ENCODE data around the gene ATXN2. TPM values are rescaled to one million over a fixed set of nuclear protein-coding genes. Genes with fewer than 3 reads are reported as not detected.

The ATXN2 gene
- total and polyA plus RNA-seq, 9 of the 15 experiments (the other 6 are each of a cell fraction or from before 2014, with no cell fraction given) = 16.8 to 67.8 (median 29.3) TPM

GRCh38 chr12:111409780-111410430 lies 189.2 kb downstream of the ATXN2 start (continued):
- TF ChIP-seq, protein P1, sequence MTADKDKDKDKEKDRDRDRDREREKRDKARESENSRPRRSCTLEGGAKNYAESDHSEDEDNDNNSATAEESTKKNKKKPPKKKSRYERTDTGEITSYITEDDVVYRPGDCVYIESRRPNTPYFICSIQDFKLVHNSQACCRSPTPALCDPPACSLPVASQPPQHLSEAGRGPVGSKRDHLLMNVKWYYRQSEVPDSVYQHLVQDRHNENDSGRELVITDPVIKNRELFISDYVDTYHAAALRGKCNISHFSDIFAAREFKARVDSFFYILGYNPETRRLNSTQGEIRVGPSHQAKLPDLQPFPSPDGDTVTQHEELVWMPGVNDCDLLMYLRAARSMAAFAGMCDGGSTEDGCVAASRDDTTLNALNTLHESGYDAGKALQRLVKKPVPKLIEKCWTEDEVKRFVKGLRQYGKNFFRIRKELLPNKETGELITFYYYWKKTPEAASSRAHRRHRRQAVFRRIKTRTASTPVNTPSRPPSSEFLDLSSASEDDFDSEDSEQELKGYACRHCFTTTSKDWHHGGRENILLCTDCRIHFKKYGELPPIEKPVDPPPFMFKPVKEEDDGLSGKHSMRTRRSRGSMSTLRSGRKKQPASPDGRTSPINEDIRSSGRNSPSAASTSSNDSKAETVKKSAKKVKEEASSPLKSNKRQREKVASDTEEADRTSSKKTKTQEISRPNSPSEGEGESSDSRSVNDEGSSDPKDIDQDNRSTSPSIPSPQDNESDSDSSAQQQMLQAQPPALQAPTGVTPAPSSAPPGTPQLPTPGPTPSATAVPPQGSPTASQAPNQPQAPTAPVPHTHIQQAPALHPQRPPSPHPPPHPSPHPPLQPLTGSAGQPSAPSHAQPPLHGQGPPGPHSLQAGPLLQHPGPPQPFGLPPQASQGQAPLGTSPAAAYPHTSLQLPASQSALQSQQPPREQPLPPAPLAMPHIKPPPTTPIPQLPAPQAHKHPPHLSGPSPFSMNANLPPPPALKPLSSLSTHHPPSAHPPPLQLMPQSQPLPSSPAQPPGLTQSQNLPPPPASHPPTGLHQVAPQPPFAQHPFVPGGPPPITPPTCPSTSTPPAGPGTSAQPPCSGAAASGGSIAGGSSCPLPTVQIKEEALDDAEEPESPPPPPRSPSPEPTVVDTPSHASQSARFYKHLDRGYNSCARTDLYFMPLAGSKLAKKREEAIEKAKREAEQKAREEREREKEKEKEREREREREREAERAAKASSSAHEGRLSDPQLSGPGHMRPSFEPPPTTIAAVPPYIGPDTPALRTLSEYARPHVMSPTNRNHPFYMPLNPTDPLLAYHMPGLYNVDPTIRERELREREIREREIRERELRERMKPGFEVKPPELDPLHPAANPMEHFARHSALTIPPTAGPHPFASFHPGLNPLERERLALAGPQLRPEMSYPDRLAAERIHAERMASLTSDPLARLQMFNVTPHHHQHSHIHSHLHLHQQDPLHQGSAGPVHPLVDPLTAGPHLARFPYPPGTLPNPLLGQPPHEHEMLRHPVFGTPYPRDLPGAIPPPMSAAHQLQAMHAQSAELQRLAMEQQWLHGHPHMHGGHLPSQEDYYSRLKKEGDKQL (CRISPR knock-in tag; IDR thresholded peaks at IDR 0.05; ENCODE audit: borderline replicate concordance) = no peak
- TF ChIP-seq ETV1 (tag; conservative IDR thresholded peaks at IDR 0.05; ENCODE audit: low read depth) (peak; percentile 78), CTBP1 (IDR thresholded peaks at IDR 0.05; ENCODE audit: borderline replicate concordance) (peak; percentile 46; the same call in 1 of the 2 replicates), SMARCA4 (IDR thresholded peaks at IDR 0.05) (no peak), ZNF239 (CRISPR knock-in tag; IDR thresholded peaks at IDR 0.05) (no peak), ETV5 (CRISPR knock-in tag; IDR thresholded peaks at IDR 0.05; ENCODE audit: low read depth) (peak; percentile 93), GABPB2 (CRISPR knock-in tag; conservative IDR thresholded peaks at IDR 0.05) (no peak), ZNF175 (CRISPR knock-in tag; IDR thresholded peaks at IDR 0.05; ENCODE audit: low read depth) (0 out of 2 replicates have a peak, but pooled peaks have one; percentile 61), HDAC6 (IDR thresholded peaks at IDR 0.05; ENCODE audit: low read depth, low read length) (no peak), SAFB2 (IDR thresholded peaks at IDR 0.05; ENCODE audit: borderline replicate concordance, low read depth, low read length, severe bottlenecking) (no peak), TCF7L2 (IDR thresholded peaks at IDR 0.05; ENCODE audit: low read depth, low read length) (no peak), RFX7 (CRISPR knock-in tag; IDR thresholded peaks at IDR 0.05) (no peak), MTA2 (IDR thresholded peaks at IDR 0.05; ENCODE audit: low read depth) (no peak), CEBPZ (IDR thresholded peaks at IDR 0.05; ENCODE audit: borderline replicate concordance, low read depth, low read length) (no peak), CXXC5 (CRISPR knock-in tag; IDR thresholded peaks at IDR 0.05) (no peak), XRCC3 (IDR thresholded peaks at IDR 0.05) (no peak), RNF2 (IDR thresholded peaks at IDR 0.05) (peak; percentile 54; the same call in 1 of the 2 replicates)
- TF ChIP-seq, protein P2, sequence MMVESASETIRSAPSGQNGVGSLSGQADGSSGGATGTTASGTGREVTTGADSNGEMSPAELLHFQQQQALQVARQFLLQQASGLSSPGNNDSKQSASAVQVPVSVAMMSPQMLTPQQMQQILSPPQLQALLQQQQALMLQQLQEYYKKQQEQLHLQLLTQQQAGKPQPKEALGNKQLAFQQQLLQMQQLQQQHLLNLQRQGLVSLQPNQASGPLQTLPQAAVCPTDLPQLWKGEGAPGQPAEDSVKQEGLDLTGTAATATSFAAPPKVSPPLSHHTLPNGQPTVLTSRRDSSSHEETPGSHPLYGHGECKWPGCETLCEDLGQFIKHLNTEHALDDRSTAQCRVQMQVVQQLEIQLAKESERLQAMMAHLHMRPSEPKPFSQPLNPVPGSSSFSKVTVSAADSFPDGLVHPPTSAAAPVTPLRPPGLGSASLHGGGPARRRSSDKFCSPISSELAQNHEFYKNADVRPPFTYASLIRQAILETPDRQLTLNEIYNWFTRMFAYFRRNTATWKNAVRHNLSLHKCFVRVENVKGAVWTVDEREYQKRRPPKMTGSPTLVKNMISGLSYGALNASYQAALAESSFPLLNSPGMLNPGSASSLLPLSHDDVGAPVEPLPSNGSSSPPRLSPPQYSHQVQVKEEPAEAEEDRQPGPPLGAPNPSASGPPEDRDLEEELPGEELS (CRISPR knock-in tag; IDR thresholded peaks at IDR 0.05; ENCODE audit: borderline replicate concordance) = no peak

All from K562 (cell line).